B cell (primary cell): ENCODE measurements around the gene MRPS30. TPM values are rescaled to one million over a fixed set of nuclear protein-coding genes. Genes with fewer than 3 reads are reported as not detected.

Experiments
- ATAC-seq: fragments of 200-7000 bp; cut with Tn5 transposase; one replicate; pipeline ENCODE4 v1.10.0; 2021; ENCODE audit warnings: low read depth, mild to moderate bottlenecking, moderate number of reproducible peaks, moderate library complexity
- CTCF ChIA-PET: fragments of 350-600 bp; sonication (Branson Sonifier 250); formaldehyde crosslinking; loops from one replicate; lab custom pipeline; 2021; ENCODE audit warnings: antibody characterized with exemption, inconsistent platforms; lab: Charles Lee
- POLR2A ChIA-PET: fragments of 350-600 bp; sonication (Branson Sonifier 250); formaldehyde crosslinking; loops from one replicate; lab custom pipeline; 2021; ENCODE audit warnings: antibody characterized with exemption; lab: Charles Lee
- DNase-seq: peaks from one replicate; pipeline ENCODE4 v3.0.0; 2013
- H2AFZ ChIP-seq: 2 replicates; pipeline ENCODE4 v1.6.1; 2012; ENCODE audit warnings: mild to moderate bottlenecking, low read depth, low read length; ENCODE audit not compliant: insufficient read depth, poor library complexity, severe bottlenecking
- H3K27ac ChIP-seq, 2 donors: 1 replicate in 1 of 2; 2 replicates in 1 of 2; pipeline ENCODE4 v1.5.1; 2012 to 2013; ENCODE audit warnings: low read length in 2 of 2, mild to moderate bottlenecking in 2 of 2, moderate library complexity in 1 of 2
- H3K27me3 ChIP-seq, 4 experiments: fragments of 200-600 bp in 1 of 4; sonication (generic) in 1 of 4; replicated peaks in 1 of 4; 1 replicate in 2 of 4; 2 replicates in 2 of 4; pipeline versions ENCODE4 v1.6.1 to v1.7.0; 2013 to 2016; ENCODE audit warnings: low read length in 3 of 4, mild to moderate bottlenecking in 2 of 4, mixed read lengths in 1 of 4, moderate library complexity in 1 of 4; ENCODE audit not compliant: insufficient read depth in 4 of 4, control insufficient read depth in 3 of 4; ENCODE audit errors: control extremely low read depth in 1 of 4
- H3K36me3 ChIP-seq, 2 experiments: replicated peaks in 1 of 2; 1 replicate in 1 of 2; 2 replicates in 1 of 2; pipeline versions ENCODE4 v1.6.1 to v1.7.1; 2013; ENCODE audit warnings: low read length in 1 of 2; ENCODE audit not compliant: insufficient read depth in 2 of 2, control insufficient read depth in 1 of 2; ENCODE audit errors: control extremely low read depth in 1 of 2, extremely low read depth in 1 of 2
- H3K4me1 ChIP-seq, 2 donors: fragments of 200-600 bp in 1 of 2; sonication (generic) in 1 of 2; 1 replicate in 1 of 2; 2 replicates in 1 of 2; pipeline versions ENCODE4 v1.5.1 to v1.6.1; 2013 to 2017; ENCODE audit warnings: low read length in 2 of 2; ENCODE audit not compliant: control insufficient read depth in 2 of 2, insufficient read depth in 2 of 2
- H3K4me2 ChIP-seq: replicated peaks from 2 replicates; pipeline ENCODE3; 2012; ENCODE audit warnings: mild to moderate bottlenecking, low read depth, low read length; ENCODE audit not compliant: poor library complexity, severe bottlenecking
- H3K4me3 ChIP-seq, 5 experiments: fragments of 200-600 bp in 1 of 5; sonication (generic) in 1 of 5; 1 replicate in 3 of 5; 2 replicates in 2 of 5; pipeline versions ENCODE4 v1.5.1 to v1.7.0; 2011 to 2016; ENCODE audit warnings: low read length in 4 of 5, mild to moderate bottlenecking in 4 of 5, low read depth in 2 of 5, control low read depth in 1 of 5, moderate library complexity in 1 of 5; ENCODE audit not compliant: insufficient read depth in 1 of 5; ENCODE audit errors: control extremely low read depth in 1 of 5, extremely low read depth in 1 of 5
- H3K79me2 ChIP-seq: fragments of 200-600 bp; sonication (generic); one replicate; pipeline ENCODE4 v1.6.0; 2016; ENCODE audit warnings: low read length; ENCODE audit not compliant: control insufficient read depth, insufficient read depth
- H3K9ac ChIP-seq: fragments of 200-600 bp; sonication (generic); 2 replicates; pipeline ENCODE4 v1.6.1; 2017; ENCODE audit warnings: mild to moderate bottlenecking, low read length, moderate library complexity
- H3K9me3 ChIP-seq, 3 donors: one replicate each; pipeline versions ENCODE4 v1.6.1 to v1.7.1; 2013; ENCODE audit warnings: low read length in 2 of 3; ENCODE audit not compliant: control insufficient read depth in 2 of 3, insufficient read depth in 1 of 3; ENCODE audit errors: control extremely low read depth in 1 of 3
- H4K20me1 ChIP-seq: 2 replicates; pipeline ENCODE4 v1.6.0; 2012; ENCODE audit warnings: mild to moderate bottlenecking, low read length; ENCODE audit not compliant: insufficient read depth, control insufficient read depth, poor library complexity, severe bottlenecking
- H3K27ac Mint-ChIP-seq: one replicate; pipeline ENCODE4 v1.8.0; 2021; ENCODE audit warnings: mixed read lengths
- H3K27me3 Mint-ChIP-seq: one replicate; pipeline ENCODE4 v1.8.0; 2021; ENCODE audit warnings: mixed read lengths
- H3K4me1 Mint-ChIP-seq: one replicate; pipeline ENCODE4 v1.8.0; 2021; ENCODE audit warnings: mixed read lengths
- H3K4me3 Mint-ChIP-seq: one replicate; pipeline ENCODE4 v1.8.0; 2021; ENCODE audit warnings: mixed read lengths
- H3K9me3 Mint-ChIP-seq: one replicate; pipeline ENCODE4 v1.8.0; 2022; ENCODE audit warnings: mixed read lengths; ENCODE audit not compliant: insufficient read depth
- EZH2 ChIP-seq: IDR thresholded peaks from 2 replicates; pipeline ENCODE4 v1.6.1; 2012; ENCODE audit warnings: borderline replicate concordance, low read depth, mild to moderate bottlenecking, moderate library complexity, low read length; ENCODE audit not compliant: insufficient read depth, poor library complexity, severe bottlenecking
- WGBS: methylation state at CpG from one replicate; pipeline ENCODE4 v1.1.5; 2013; ENCODE audit warnings: missing lambda C conversion rate; ENCODE audit not compliant: insufficient coverage; 5-methylcytosine and 5-hydroxymethylcytosine counted together
- intact Hi-C: fragments of 100-400 bp; cut with micrococcal nuclease; formaldehyde crosslinking; loops from one replicate; pipeline ENCODE4 v1.10.0; 2022
- polyA plus RNA-seq: library from polyadenylated mRNA; depleted of rRNA; stranded (reverse); fragments of >200 nt; gene quantifications from 2 replicates; pipeline ENCODE4 v1.2.3, GENCODE V29; 2012
- total RNA-seq, 2 donors: library from RNA; stranded (reverse); fragments of 120-200 nt in 1 of 2; gene quantifications; 1 replicate in 1 of 2; 2 replicates in 1 of 2; pipeline versions ENCODE4 v1.2.3 to v1.2.4, GENCODE V29; 2013 to 2022
- TF ChIP-seq, protein P1 (sequence below): fragments of 200-600 bp; IDR thresholded peaks from one replicate; pipeline ENCODE4 v1.8.0; 2022; ENCODE audit warnings: antibody characterized with exemption, mild to moderate bottlenecking

The MRPS30 gene
- total and polyA plus RNA-seq, 2 donors (not counting 1 experiment from before 2014, with no cell fraction given), result 41.8 to 46.1 TPM

GRCh38 chr5:44801992-44802391 is 6.8 kb upstream of the MRPS30 start:
- Mint-ChIP-seq H3K4me1 (no peaks in the 10 kb centered on the region), H3K9me3 (no peaks in the 10 kb centered on the region), H3K4me3 (no peak overlapping the region), H3K27ac (no peak overlapping the region), H3K27me3 (no peaks in the 10 kb centered on the region)
- Histone ChIP-seq H3K4me2 (no peak overlapping the region), H3K9ac (no peak overlapping the region), H3K36me3 (no peaks in the 10 kb centered on the region), H4K20me1 (no peaks in the 10 kb centered on the region), H2AFZ (no peak overlapping the region), H3K27me3 (no peaks in the 10 kb centered on the region), H3K27ac (no peak overlapping the region), H3K4me1 (no peaks in the 10 kb centered on the region), H3K4me3 (no peak overlapping the region), H3K79me2 (no peaks in the 10 kb centered on the region), H3K9me3 (no peaks in the 10 kb centered on the region)
- no peak for ATAC-seq
- WGBS, result no CpG with 5 or more reads among the region's 1 CpG
- ChIA-PET POLR2A (no interaction called here), CTCF (no interaction called here)
- no peak for DNase-seq
- TF ChIP-seq EZH2, result no peak
- TF ChIP-seq, protein P1, sequence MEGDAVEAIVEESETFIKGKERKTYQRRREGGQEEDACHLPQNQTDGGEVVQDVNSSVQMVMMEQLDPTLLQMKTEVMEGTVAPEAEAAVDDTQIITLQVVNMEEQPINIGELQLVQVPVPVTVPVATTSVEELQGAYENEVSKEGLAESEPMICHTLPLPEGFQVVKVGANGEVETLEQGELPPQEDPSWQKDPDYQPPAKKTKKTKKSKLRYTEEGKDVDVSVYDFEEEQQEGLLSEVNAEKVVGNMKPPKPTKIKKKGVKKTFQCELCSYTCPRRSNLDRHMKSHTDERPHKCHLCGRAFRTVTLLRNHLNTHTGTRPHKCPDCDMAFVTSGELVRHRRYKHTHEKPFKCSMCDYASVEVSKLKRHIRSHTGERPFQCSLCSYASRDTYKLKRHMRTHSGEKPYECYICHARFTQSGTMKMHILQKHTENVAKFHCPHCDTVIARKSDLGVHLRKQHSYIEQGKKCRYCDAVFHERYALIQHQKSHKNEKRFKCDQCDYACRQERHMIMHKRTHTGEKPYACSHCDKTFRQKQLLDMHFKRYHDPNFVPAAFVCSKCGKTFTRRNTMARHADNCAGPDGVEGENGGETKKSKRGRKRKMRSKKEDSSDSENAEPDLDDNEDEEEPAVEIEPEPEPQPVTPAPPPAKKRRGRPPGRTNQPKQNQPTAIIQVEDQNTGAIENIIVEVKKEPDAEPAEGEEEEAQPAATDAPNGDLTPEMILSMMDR, result no peak
- intact Hi-C loops, result no loop called here

GRCh38 chr5:44806608-44807007 is 2.1 kb upstream of the MRPS30 start:
- Mint-ChIP-seq H3K4me1 (peaks cover 27% of the 10 kb centered on the region), H3K27ac (no peak overlapping the region), H3K9me3 (no peaks in the 10 kb centered on the region), H3K27me3 (no peaks in the 10 kb centered on the region), H3K4me3 (no peak overlapping the region)
- ChIA-PET POLR2A (no interaction called here), CTCF (interaction anchor here (1.7 kb wide), 1 partner anchor 33 kb away, joined by 3 read pairs; no protein-coding TSS in a partner anchor)
- Histone ChIP-seq H3K9me3 (no peaks in the 10 kb centered on the region), H3K4me1 (peaks cover 11 to 13% of the 10 kb centered on the region in 2 donors), H3K4me2 (no peak overlapping the region), H3K4me3 (no peak overlapping the region), H2AFZ (no peak overlapping the region), H3K27ac (no peak overlapping the region), H3K36me3 (peaks cover 1 to 5% of the 10 kb centered on the region in 2 experiments), H4K20me1 (peaks cover 7% of the 10 kb centered on the region), H3K9ac (no peak overlapping the region), H3K79me2 (peaks cover 22% of the 10 kb centered on the region), H3K27me3 (no peaks in the 10 kb centered on the region)
- DNase-seq (no peak), ATAC-seq (no peak)
- TF ChIP-seq, protein P1, result no peak
- TF ChIP-seq EZH2, result no peak
- intact Hi-C loops, result no loop called here
- WGBS, result 100% methylated on average over 2 of the region's 2 CpGs
